GM10266 (cell line): ENCODE data around the gene LCT.

Experiments used
- DNase-seq: peaks from one replicate; pipeline ENCODE4 v3.0.0; 2012; ENCODE audit errors: extremely low spot score
- CTCF ChIP-seq: IDR thresholded peaks from 2 replicates; pipeline ENCODE4 v1.5.1; 2012; ENCODE audit warnings: mild to moderate bottlenecking, low read depth; ENCODE audit not compliant: control insufficient read depth, insufficient read depth; ENCODE audit errors: missing control alignments

The LCT gene

GRCh38 chr2:135845997-135846396 is 9.0 kb upstream of the LCT start:
- DNase-seq: no peak
- no peak for TF ChIP-seq CTCF

- DNase-seq: no peak
Observed at GRCh38 chr2:135845257-135845656, 8.3 kb upstream of the LCT start.

GRCh38 chr2:135844301-135844895 is 7.4 kb upstream of the LCT start:
- TF ChIP-seq CTCF: no peak
- DNase-seq: no peak

More at GRCh38 chr2:135845257-135845656, 8.3 kb upstream of the LCT start:
- TF ChIP-seq CTCF: no peak

GRCh38 chr2:135843671-135844070 is 6.7 kb upstream of the LCT start:
- no peak for TF ChIP-seq CTCF

GRCh38 chr2:135840601-135841000 is 3.6 kb upstream of the LCT start:
- DNase-seq: no peak
- TF ChIP-seq CTCF: no peak

More at GRCh38 chr2:135843671-135844070, 6.7 kb upstream of the LCT start:
- no peak for DNase-seq

- DNase-seq: no peak
- TF ChIP-seq CTCF: no peak
Observed at GRCh38 chr2:135839713-135840112, 2.7 kb upstream of the LCT start.

- no peak for DNase-seq
- TF ChIP-seq CTCF: no peak
Observed at GRCh38 chr2:135838502-135838901, 1.5 kb upstream of the LCT start.
